ENCODE results near the gene ARID2. TPM values are rescaled to one million over a fixed set of nuclear protein-coding genes. Genes with fewer than 3 reads are reported as not detected.

ARID2 gene
- total and polyA plus RNA-seq, 9 of the 15 experiments (the other 6 are each of a cell fraction or from before 2014, with no cell fraction given) = 13.4 to 41.6 (median 29.4) TPM

GRCh38 chr12:45687081-45688015 lies 42.2 kb upstream of the ARID2 start:
- H4K20me1 ChIP-seq (replicated peaks; ENCODE audit: control insufficient read depth, insufficient read depth, low read length) = no peaks in the 10 kb centered on the region
- H3K27me3 ChIP-seq (ENCODE audit: control insufficient read depth in 2 of 2, insufficient read depth in 2 of 2, low read length in 2 of 2) = peaks cover 4 to 10% of the 10 kb centered on the region in 2 experiments; a peak in 4 of 5 replicates
- DNase-seq (ENCODE audit: extremely low read depth in 1 of 4, low spot score in 3 of 4) = no peak
- intact Hi-C loops (cut with micrococcal nuclease) = no loop called here
- no peaks in the 10 kb centered on the region for H3K4me1 ChIP-seq (replicated peaks in 1 of 2; ENCODE audit: control insufficient read depth in 2 of 2, insufficient read depth in 2 of 2, low read length in 2 of 2)
- ChIA-PET POLR2A (no interaction called here), CTCF (ENCODE audit: low intra/inter-chr PET ratio) (no interaction called here)
- no peak for FAIRE-seq
- 0% methylated on average over 1 of the region's 1 CpG for WGBS (ENCODE audit: insufficient coverage, low coverage, missing lambda C conversion rate)
- H3K9me3 ChIP-seq (replicated peaks; ENCODE audit: control insufficient read depth, insufficient read depth, low read depth, low read length) = no peaks in the 10 kb centered on the region
- no TSS peak for BruUV-seq (replicated peaks)
- H3K27ac ChIP-seq (ENCODE audit: extremely low read depth, low read depth, low read length) = no peak overlapping the region
- H3K4me3 ChIP-seq = no peak overlapping the region
- in situ Hi-C loops (cut with MboI) = no loop called here
- H2AFZ ChIP-seq (ENCODE audit: low read depth, low read length) = no peak overlapping the region
- H3K36me3 ChIP-seq (ENCODE audit: control insufficient read depth, insufficient read depth, low read length) = no peaks in the 10 kb centered on the region
- ATAC-seq = no peak
- H3K9me1 ChIP-seq (ENCODE audit: control insufficient read depth, insufficient read depth, low read length) = no peaks in the 10 kb centered on the region
- no peak overlapping the region for H3K4me2 ChIP-seq (ENCODE audit: insufficient read depth, low read length)
- H3K79me2 ChIP-seq (ENCODE audit: control insufficient read depth, insufficient read depth, low read length) = no peaks in the 10 kb centered on the region
- H3K9ac ChIP-seq (ENCODE audit: insufficient read depth in 1 of 2, low read depth in 2 of 2, low read length in 2 of 2) = no peak overlapping the region
- TF ChIP-seq ZMIZ1 (IDR thresholded peaks at IDR 0.05; ENCODE audit: low read depth in 2 of 2, low read length in 2 of 2) (no peak), EZH2 (IDR thresholded peaks at IDR 0.05; ENCODE audit: borderline replicate concordance, low read depth, low read length) (no peak), ZFPM2 (CRISPR knock-in tag; IDR thresholded peaks at IDR 0.05) (no peak), REST (IDR thresholded peaks at IDR 0.05; ENCODE audit: borderline replicate concordance) (no peak), REST (CRISPR knock-in tag; IDR thresholded peaks at IDR 0.05; ENCODE audit: low read depth) (no peak), KDM4B (IDR thresholded peaks at IDR 0.05; ENCODE audit: borderline replicate concordance in 2 of 2, low read depth in 1 of 2) (no peak), COPS2 (conservative IDR thresholded peaks at IDR 0.05) (no peak), MAFF (IDR thresholded peaks at IDR 0.05; ENCODE audit: low read length) (no peak), WHSC1 (IDR thresholded peaks at IDR 0.05; ENCODE audit: low read length) (no peak), CBFA2T3 (IDR thresholded peaks at IDR 0.05) (no peak)
